GM12875 (cell line): ENCODE data around the gene VWF.

ENCODE experiments used
- H3K4me3 ChIP-seq: one replicate; pipeline ENCODE4 v1.5.1; 2011; ENCODE audit warnings: low read depth, low read length, control low read depth
- TF ChIP-seq, protein P1 (sequence below): IDR thresholded peaks from 2 replicates; pipeline ENCODE4 v1.5.1; 2011; ENCODE audit warnings: low read depth, mild to moderate bottlenecking, control low read depth, inconsistent platforms, low read length, moderate library complexity, borderline replicate concordance; ENCODE audit not compliant: insufficient read depth

Gene VWF

GRCh38 chr12:6091786-6092566, 32.5 kb downstream of the VWF start:
- TF ChIP-seq, protein P1, sequence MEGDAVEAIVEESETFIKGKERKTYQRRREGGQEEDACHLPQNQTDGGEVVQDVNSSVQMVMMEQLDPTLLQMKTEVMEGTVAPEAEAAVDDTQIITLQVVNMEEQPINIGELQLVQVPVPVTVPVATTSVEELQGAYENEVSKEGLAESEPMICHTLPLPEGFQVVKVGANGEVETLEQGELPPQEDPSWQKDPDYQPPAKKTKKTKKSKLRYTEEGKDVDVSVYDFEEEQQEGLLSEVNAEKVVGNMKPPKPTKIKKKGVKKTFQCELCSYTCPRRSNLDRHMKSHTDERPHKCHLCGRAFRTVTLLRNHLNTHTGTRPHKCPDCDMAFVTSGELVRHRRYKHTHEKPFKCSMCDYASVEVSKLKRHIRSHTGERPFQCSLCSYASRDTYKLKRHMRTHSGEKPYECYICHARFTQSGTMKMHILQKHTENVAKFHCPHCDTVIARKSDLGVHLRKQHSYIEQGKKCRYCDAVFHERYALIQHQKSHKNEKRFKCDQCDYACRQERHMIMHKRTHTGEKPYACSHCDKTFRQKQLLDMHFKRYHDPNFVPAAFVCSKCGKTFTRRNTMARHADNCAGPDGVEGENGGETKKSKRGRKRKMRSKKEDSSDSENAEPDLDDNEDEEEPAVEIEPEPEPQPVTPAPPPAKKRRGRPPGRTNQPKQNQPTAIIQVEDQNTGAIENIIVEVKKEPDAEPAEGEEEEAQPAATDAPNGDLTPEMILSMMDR: no peak
- H3K4me3 ChIP-seq: no peak overlapping the region

DNA sequence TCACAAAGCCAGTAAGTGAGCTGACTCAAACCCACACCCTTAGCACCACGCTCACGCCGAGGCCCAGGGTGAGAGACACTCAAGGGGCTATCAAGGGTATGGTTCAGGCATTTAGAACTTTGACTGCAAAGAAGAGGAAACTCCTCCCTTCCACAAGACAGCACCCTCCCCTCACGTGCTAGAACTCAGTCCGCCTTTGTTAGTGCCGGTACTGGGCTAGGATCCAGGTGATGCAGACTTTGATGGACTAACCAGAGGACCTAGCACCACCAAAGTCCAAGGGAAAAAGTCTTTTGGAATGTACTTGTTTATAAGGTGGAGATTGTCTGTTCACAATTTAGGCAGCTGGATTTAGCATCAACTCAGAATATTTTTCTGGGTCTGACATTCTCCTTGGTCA, 33.7 kb downstream of the VWF start:
- TF ChIP-seq, protein P1: no peak
- no peak overlapping the region for H3K4me3 ChIP-seq

DNA sequence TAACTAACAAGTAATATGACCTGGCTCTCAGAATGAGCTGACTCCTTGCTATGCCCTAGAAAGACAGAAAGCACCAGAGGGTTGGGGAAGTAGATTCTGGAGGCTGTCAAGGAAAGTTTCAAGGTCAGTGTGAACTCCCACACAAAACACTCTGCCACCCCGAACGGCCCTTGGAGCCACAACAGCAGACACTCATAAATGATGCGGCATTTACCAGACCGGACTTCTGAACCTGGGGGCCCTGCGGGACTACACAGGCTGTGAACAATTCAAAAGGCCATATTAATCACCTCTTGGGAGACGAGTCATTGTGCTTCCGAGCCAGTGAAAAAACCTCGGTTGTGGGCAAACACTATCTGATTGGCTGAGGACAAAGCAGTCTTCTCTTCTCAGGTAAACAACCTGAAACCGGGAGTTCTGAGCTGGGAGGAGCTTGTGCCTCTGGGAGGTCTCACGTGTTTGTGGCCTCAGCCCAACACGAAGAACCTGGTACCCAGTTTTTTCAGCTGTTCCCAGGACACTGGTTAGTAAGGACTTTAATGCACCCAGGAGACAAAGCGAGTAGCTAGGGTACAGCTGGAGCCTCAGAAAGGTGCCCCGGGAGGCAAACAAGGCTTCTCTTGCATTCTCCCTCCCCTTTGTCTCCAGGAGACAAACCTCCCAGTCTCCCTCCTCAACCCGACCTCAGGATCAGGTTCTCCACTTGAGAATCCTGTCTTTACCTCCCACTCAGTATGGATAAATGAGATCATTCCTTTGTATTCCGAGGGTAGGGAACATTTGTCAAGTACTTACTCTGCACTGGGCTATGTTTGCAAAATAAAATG, 35.3 kb downstream of the VWF start:
- TF ChIP-seq, protein P1: no peak
- H3K4me3 ChIP-seq: no peak overlapping the region

DNA sequence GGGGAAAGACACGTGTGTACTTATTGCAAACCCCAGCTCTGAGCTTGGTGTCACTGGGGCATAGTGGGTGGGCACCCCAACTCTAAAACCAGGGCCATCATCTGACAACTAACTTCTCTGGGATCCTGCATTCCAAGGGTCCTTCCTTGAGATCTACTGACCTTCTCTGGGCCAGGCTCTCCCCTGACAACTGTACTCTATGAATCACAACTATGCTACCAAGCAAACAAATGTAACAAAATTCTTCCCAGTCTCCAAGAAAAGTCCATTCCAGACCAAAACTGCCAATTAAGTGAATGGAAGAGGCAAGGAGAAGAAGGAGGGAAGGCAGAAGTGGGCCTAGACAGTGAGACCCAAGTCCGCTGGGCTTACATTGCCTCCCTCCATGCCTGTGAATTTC, 38.2 kb downstream of the VWF start:
- TF ChIP-seq, protein P1: no peak
- H3K4me3 ChIP-seq: no peak overlapping the region

GRCh38 chr12:6085841-6086240, 38.6 kb downstream of the VWF start:
- H3K4me3 ChIP-seq: no peak overlapping the region
- TF ChIP-seq, protein P1: no peak

DNA sequence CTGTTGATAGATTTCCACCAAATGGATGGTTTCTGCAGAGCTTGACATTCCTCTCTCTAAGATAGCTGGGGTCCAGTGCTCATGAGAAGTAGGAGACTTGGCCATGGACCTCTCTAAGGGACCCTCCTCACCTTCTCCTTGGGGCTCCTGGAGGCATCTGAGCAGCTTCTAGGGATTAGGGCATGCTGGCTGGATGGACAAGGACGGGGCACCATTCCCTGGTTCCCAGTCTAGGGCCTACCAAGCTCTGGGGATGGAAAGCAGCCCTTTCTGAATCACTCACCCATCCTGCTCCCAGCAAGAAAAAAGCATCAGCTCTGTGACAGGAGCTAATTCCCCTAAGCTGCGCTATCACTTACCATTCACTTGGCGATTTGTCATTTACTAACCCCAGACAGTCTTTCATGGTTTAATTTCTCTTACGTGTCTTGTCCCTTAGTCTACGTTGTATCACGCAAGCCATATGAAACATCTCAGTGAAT, 39.5 kb downstream of the VWF start:
- no peak overlapping the region for H3K4me3 ChIP-seq
- TF ChIP-seq, protein P1: no peak
